Measurements from ENCODE around the gene ELN. TPM values are rescaled to one million over a fixed set of nuclear protein-coding genes. Genes with fewer than 3 reads are reported as not detected.

ELN gene
- total and polyA plus RNA-seq, 2 of the 4 experiments (the other 2 are of a cell fraction) = 2.2 to 14.3 TPM

- TF ChIP-seq MXI1 (IDR thresholded peaks at IDR 0.05; ENCODE audit: borderline replicate concordance, low read depth, low read length) = no peak
Measured at GRCh38 chr7:74092321-74092963, 64.5 kb downstream of the ELN start (continued).

GRCh38 chr7:74092964-74093471 lies 65.0 kb downstream of the ELN start:
- H3K4me2 ChIP-seq (ENCODE audit: low read depth, low read length) = no peak overlapping the region
- no TSS peak for BruUV-seq (replicated peaks)
- H3K4ac ChIP-seq (ENCODE audit: low read depth, low read length) = peak overlapping the region; percentile 96
- H2AK9ac ChIP-seq (replicated peaks; ENCODE audit: low read depth, low read length, poor library complexity) = peak overlapping the region; percentile 92
- DNase-seq = peak; percentile 19
- ChIA-PET POLR2A (ENCODE audit: unreplicated experiment) (interaction anchor here (0.6 to 0.8 kb wide), 3 partner anchors 9 to 633 kb away, joined by 3 to 6 read pairs (median 3); partner anchors contain the start of gene LIMK1), CTCF (no interaction called here)
- peaks cover 3% of the 10 kb centered on the region; the same call in 1 of the 2 replicates for H3K9me1 ChIP-seq (ENCODE audit: insufficient read depth, low read length)
- H3K4me3 ChIP-seq (ENCODE audit: insufficient read depth, low read depth, low read length) = no peak overlapping the region
- WGBS, 2 experiments (ENCODE audit: extremely low coverage in 2 of 2, insufficient read length in 1 of 2) = 74% methylated on average over 5 of the region's 12 CpGs; no CpG with 5 or more reads in 1 of the 2 experiments
- intact Hi-C loops (cut with micrococcal nuclease) = no loop called here
- H3K79me1 ChIP-seq (ENCODE audit: low read depth in 1 of 2, low read length in 2 of 2) = peaks cover 25 to 80% of the 10 kb centered on the region in 2 experiments
- peak overlapping the region; percentile 92 for H2BK120ac ChIP-seq (ENCODE audit: low read depth, low read length)
- in situ Hi-C loops (cut with MboI; ENCODE audit: low sequenced_read_pairs) = no loop called here
- H3K23ac ChIP-seq (ENCODE audit: low read depth, low read length) = no peak overlapping the region
- H3K56ac ChIP-seq (ENCODE audit: extremely low read depth, insufficient read depth, low read length) = no peak overlapping the region
- peak overlapping the region; percentile 91 for H2AK5ac ChIP-seq (ENCODE audit: low read depth, low read length)
- H4K20me1 ChIP-seq (ENCODE audit: insufficient read depth, low read length) = peaks cover 5% of the 10 kb centered on the region; the same call in 1 of the 2 replicates
- H3K36me3 ChIP-seq (ENCODE audit: control insufficient read depth, insufficient read depth, low read length) = peaks cover 24% of the 10 kb centered on the region
- H3K9ac ChIP-seq (ENCODE audit: low read depth, low read length) = no peak overlapping the region
- no peak overlapping the region for H3K18ac ChIP-seq (ENCODE audit: low read depth, low read length)
- no peak for ATAC-seq (ENCODE audit: low read depth)
- dilution Hi-C loops (cut with HindIII; ENCODE audit: low sequenced_read_pairs, unreplicated experiment) = no loop called here
- no peaks in the 10 kb centered on the region for H3K27me3 ChIP-seq (ENCODE audit: control insufficient read depth, insufficient read depth, low read length)
- peak overlapping the region; percentile 92 for H2BK5ac ChIP-seq (ENCODE audit: low read depth, low read length, poor library complexity, severe bottlenecking)
- peak overlapping the region; percentile 52; the same call in 1 of the 2 replicates for H4K5ac ChIP-seq (ENCODE audit: low read depth, low read length)
- H3K27ac ChIP-seq (ENCODE audit: insufficient read depth, low read length) = peak overlapping the region; percentile 81
- H2BK15ac ChIP-seq (ENCODE audit: low read depth, low read length) = peak overlapping the region; percentile 63; the same call in 1 of the 3 replicates
- peak overlapping the region; percentile 44 for H3K14ac ChIP-seq (replicated peaks; ENCODE audit: low read depth, low read length)
- peak overlapping the region; percentile 70 for H4K91ac ChIP-seq (ENCODE audit: insufficient read depth, low read depth, low read length)
- peak overlapping the region; percentile 81 for H2BK20ac ChIP-seq (ENCODE audit: low read depth, low read length)
- peak overlapping the region; percentile 44 to 72; a peak in 2 of 4 replicates for H4K8ac ChIP-seq (ENCODE audit: low read depth in 2 of 2, low read length in 2 of 2)
- peaks cover 22% of the 10 kb centered on the region for H3K4me1 ChIP-seq (ENCODE audit: control insufficient read depth, insufficient read depth, low read length)
- peak overlapping the region; percentile 61 for H2AFZ ChIP-seq (replicated peaks; ENCODE audit: low read length, poor library complexity)
- H3K9me3 ChIP-seq (ENCODE audit: control insufficient read depth, insufficient read depth, low read length) = peaks cover 9% of the 10 kb centered on the region
- TF ChIP-seq NFE2L2 (IDR thresholded peaks at IDR 0.05; ENCODE audit: low read depth, low read length) = no peak
- TF ChIP-seq POLR2A (IDR thresholded peaks at IDR 0.05; ENCODE audit: low read depth, low read length) = no peak
- TF ChIP-seq, protein P1, sequence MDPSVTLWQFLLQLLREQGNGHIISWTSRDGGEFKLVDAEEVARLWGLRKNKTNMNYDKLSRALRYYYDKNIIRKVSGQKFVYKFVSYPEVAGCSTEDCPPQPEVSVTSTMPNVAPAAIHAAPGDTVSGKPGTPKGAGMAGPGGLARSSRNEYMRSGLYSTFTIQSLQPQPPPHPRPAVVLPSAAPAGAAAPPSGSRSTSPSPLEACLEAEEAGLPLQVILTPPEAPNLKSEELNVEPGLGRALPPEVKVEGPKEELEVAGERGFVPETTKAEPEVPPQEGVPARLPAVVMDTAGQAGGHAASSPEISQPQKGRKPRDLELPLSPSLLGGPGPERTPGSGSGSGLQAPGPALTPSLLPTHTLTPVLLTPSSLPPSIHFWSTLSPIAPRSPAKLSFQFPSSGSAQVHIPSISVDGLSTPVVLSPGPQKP (IDR thresholded peaks at IDR 0.05; ENCODE audit: borderline replicate concordance, low read depth, low read length) = no peak
- no peak for TF ChIP-seq USF2 (IDR thresholded peaks at IDR 0.05; ENCODE audit: low read depth, low read length)
- TF ChIP-seq MXI1 (IDR thresholded peaks at IDR 0.05; ENCODE audit: borderline replicate concordance, low read depth, low read length) = no peak
- no peak for TF ChIP-seq FOS (IDR thresholded peaks at IDR 0.05; ENCODE audit: low read depth, low read length)
- no peak for TF ChIP-seq MAZ (IDR thresholded peaks at IDR 0.05; ENCODE audit: borderline replicate concordance, low read depth, low read length)
- TF ChIP-seq, protein P2, sequence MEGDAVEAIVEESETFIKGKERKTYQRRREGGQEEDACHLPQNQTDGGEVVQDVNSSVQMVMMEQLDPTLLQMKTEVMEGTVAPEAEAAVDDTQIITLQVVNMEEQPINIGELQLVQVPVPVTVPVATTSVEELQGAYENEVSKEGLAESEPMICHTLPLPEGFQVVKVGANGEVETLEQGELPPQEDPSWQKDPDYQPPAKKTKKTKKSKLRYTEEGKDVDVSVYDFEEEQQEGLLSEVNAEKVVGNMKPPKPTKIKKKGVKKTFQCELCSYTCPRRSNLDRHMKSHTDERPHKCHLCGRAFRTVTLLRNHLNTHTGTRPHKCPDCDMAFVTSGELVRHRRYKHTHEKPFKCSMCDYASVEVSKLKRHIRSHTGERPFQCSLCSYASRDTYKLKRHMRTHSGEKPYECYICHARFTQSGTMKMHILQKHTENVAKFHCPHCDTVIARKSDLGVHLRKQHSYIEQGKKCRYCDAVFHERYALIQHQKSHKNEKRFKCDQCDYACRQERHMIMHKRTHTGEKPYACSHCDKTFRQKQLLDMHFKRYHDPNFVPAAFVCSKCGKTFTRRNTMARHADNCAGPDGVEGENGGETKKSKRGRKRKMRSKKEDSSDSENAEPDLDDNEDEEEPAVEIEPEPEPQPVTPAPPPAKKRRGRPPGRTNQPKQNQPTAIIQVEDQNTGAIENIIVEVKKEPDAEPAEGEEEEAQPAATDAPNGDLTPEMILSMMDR (conservative IDR thresholded peaks at IDR 0.05; ENCODE audit: low read depth, low read length) = no peak
- no peak for TF ChIP-seq RAD21 (IDR thresholded peaks at IDR 0.05; ENCODE audit: low read length)
- no peak for TF ChIP-seq SMC3 (IDR thresholded peaks at IDR 0.05; ENCODE audit: low read depth, low read length)
- TF ChIP-seq MAFK (IDR thresholded peaks at IDR 0.05; ENCODE audit: low read depth, low read length) = no peak
- TF ChIP-seq RFX5 (IDR thresholded peaks at IDR 0.05; ENCODE audit: low read depth, low read length) = no peak

Data from IMR-90 (cell line).